Measurements from ENCODE around the gene CYB5D1. TPM values are rescaled to one million over a fixed set of nuclear protein-coding genes. Genes with fewer than 3 reads are reported as not detected.

The CYB5D1 gene
- total and polyA plus RNA-seq, 2 experiments from 2014 or later = 12.2 to 14.1 TPM

DNA sequence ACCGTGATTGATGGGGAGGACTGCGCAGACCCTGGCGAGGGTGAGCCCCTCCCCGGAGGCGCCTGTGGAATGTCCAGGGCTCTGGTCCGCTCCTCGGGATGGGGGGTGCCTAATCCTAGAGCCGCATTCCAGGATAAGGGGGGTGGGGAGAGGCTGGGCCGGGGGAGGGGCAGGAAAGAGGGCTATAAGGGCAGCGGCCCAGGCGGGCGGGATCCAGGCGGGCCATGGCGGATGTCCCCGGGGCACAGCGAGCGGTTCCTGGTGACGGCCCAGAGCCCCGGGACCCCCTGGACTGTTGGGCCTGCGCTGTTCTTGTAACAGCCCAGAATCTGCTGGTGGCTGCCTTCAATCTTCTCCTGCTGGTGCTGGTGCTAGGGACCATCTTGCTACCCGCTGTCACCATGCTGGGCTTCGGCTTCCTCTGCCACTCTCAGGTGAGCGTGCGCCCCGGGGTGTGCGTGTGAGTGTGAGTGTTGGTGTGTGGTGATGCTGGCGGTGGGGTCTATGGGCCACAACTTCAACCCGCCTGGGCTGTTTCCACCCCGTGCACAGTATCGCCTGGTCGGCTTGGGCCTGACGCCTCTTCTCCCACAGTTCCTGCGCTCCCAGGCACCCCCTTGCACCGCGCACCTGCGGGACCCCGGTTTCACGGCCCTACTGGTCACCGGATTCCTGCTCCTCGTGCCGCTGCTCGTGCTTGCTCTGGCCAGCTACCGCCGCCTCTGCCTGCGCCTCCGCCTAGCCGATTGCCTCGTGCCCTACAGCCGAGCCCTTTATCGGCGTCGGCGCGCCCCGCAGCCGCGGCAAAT lies 2.7 kb upstream of the CYB5D1 start, which contains the start of gene TMEM88:
Gene TMEM88, plus strand, starts transcription at position 216 of the 809 bp plus-strand sequence. Its CDS starts 9 bp downstream, at position 225.
- Histone ChIP-seq H3K36me3 (replicated peaks; ENCODE audit: insufficient read depth, low read depth) (no peaks in the 10 kb centered on the region), H2AFZ (no peak within 1 kb of the TSS), H3K4me2 (peak within 1 kb of the TSS; percentile 93), H3K4me3 (no peak within 1 kb of the TSS), H3K9me3 (ENCODE audit: low read depth) (no peaks in the 10 kb centered on the region), H3K9me2 (replicated peaks; ENCODE audit: insufficient read depth) (no peaks in the 10 kb centered on the region), H3K79me2 (peaks cover 43% of the 10 kb centered on the region), H4K20me1 (ENCODE audit: insufficient read depth, poor library complexity, severe bottlenecking) (peaks cover 31% of the 10 kb centered on the region), H3K27ac (peak within 1 kb of the TSS; percentile 91), H3K27me3 (no peaks in the 10 kb centered on the region), H3K4me1 (ENCODE audit: insufficient read depth) (peaks cover 34% of the 10 kb centered on the region)
- 45% methylated on average over 48 of the region's 57 CpGs for WGBS (ENCODE audit: low lambda C conversion rate, missing lambda C conversion rate)
- DNase-seq (ENCODE audit: low spot score) = peak; percentile 46
- TF ChIP-seq, protein P1, sequence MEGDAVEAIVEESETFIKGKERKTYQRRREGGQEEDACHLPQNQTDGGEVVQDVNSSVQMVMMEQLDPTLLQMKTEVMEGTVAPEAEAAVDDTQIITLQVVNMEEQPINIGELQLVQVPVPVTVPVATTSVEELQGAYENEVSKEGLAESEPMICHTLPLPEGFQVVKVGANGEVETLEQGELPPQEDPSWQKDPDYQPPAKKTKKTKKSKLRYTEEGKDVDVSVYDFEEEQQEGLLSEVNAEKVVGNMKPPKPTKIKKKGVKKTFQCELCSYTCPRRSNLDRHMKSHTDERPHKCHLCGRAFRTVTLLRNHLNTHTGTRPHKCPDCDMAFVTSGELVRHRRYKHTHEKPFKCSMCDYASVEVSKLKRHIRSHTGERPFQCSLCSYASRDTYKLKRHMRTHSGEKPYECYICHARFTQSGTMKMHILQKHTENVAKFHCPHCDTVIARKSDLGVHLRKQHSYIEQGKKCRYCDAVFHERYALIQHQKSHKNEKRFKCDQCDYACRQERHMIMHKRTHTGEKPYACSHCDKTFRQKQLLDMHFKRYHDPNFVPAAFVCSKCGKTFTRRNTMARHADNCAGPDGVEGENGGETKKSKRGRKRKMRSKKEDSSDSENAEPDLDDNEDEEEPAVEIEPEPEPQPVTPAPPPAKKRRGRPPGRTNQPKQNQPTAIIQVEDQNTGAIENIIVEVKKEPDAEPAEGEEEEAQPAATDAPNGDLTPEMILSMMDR (IDR thresholded peaks at IDR 0.05; ENCODE audit: poor library complexity) = no peak
- no peak for TF ChIP-seq EZH2 (IDR thresholded peaks at IDR 0.05; ENCODE audit: borderline replicate concordance)
- TF ChIP-seq EZH2phosphoT487 (IDR thresholded peaks at IDR 0.05; ENCODE audit: low read depth, severe bottlenecking, unreplicated experiment) = no peak

DNA sequence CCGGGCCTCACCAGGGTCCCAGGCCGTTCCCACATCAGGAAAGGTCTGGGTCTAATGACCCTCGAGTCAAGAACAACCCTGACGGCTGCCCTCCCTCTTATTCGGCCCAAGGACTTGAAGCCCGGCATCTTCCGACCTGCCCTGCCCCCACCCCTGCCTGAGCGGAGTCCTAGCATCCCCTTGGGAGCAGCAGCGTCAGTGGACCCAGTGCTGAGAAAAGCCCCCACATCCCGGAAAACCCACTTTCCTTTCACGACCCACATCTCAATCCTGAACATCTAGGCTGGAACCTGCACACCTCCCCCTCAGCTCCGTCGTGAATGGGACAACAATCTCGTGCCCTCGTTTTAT lies 2.2 kb upstream of the CYB5D1 start:
- no peak for DNase-seq (ENCODE audit: low spot score)
- peaks cover 40% of the 10 kb centered on the region for H3K79me2 ChIP-seq
- peak overlapping the region; percentile 93 for H3K4me2 ChIP-seq
- no peaks in the 10 kb centered on the region for H3K36me3 ChIP-seq (replicated peaks; ENCODE audit: insufficient read depth, low read depth)
- H3K9me2 ChIP-seq (replicated peaks; ENCODE audit: insufficient read depth) = no peaks in the 10 kb centered on the region
- H3K4me1 ChIP-seq (ENCODE audit: insufficient read depth) = peaks cover 34% of the 10 kb centered on the region
- no peak overlapping the region for H3K4me3 ChIP-seq
- H3K9me3 ChIP-seq (ENCODE audit: low read depth) = no peaks in the 10 kb centered on the region
- H4K20me1 ChIP-seq (ENCODE audit: insufficient read depth, poor library complexity, severe bottlenecking) = peaks cover 25% of the 10 kb centered on the region
- H2AFZ ChIP-seq = no peak overlapping the region
- H3K27ac ChIP-seq = peak overlapping the region; percentile 91
- TF ChIP-seq, protein P1 (IDR thresholded peaks at IDR 0.05; ENCODE audit: poor library complexity) = no peak
- TF ChIP-seq EZH2phosphoT487 (IDR thresholded peaks at IDR 0.05; ENCODE audit: low read depth, severe bottlenecking, unreplicated experiment) (no peak), EZH2 (IDR thresholded peaks at IDR 0.05; ENCODE audit: borderline replicate concordance) (no peak)
- 22% methylated on average over 15 of the region's 15 CpGs for WGBS (ENCODE audit: low lambda C conversion rate, missing lambda C conversion rate)
- no peaks in the 10 kb centered on the region for H3K27me3 ChIP-seq

DNA sequence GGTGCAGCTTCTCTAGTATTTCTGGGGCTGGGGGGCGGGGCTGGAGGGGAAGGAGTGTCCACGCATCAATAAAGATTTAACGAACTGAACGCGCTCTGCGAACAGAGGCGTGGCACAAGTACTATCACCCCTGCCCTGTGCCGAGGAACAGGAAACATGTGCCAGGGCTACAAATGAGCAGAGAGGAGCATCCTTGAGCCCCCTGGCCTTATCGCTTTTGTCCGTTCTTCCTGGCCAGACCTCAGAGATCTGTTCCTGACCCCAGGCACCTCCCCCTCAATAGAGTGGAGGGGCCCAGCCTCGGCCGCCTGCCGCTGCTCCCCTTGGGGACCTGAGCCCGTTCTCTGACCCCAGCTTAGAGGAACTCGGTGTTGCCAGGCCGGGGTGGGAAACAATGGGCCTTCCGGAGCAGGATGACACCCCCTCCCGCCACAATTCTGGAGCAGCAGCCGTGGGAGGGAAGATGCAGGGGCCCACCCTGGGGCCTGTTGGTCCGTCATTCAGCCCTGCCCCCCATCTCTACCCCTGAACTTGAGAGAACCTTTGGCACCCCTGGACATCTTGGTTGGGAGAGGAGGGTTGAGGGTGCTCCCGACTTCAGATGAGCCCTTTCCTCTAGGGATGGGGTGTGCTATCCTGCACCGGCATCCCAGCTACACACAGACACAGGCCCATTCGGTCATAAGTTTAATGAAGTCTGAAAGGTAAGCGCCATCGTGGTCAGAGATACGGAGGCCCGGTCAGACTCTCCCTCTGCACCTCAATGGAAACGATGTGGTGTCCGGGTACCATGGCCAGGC lies 1.6 kb upstream of the CYB5D1 start:
- Histone ChIP-seq H3K79me2 (peaks cover 44% of the 10 kb centered on the region), H3K9me2 (replicated peaks; ENCODE audit: insufficient read depth) (no peaks in the 10 kb centered on the region), H3K36me3 (replicated peaks; ENCODE audit: insufficient read depth, low read depth) (no peaks in the 10 kb centered on the region), H3K4me2 (peak overlapping the region; percentile 93), H3K27ac (peak overlapping the region; percentile 91), H2AFZ (no peak overlapping the region), H3K9me3 (ENCODE audit: low read depth) (no peaks in the 10 kb centered on the region), H4K20me1 (ENCODE audit: insufficient read depth, poor library complexity, severe bottlenecking) (peaks cover 20% of the 10 kb centered on the region), H3K4me3 (peak overlapping the region; percentile 42), H3K27me3 (no peaks in the 10 kb centered on the region), H3K4me1 (ENCODE audit: insufficient read depth) (peaks cover 34% of the 10 kb centered on the region)
- TF ChIP-seq EZH2phosphoT487 (IDR thresholded peaks at IDR 0.05; ENCODE audit: low read depth, severe bottlenecking, unreplicated experiment) (no peak), EZH2 (IDR thresholded peaks at IDR 0.05; ENCODE audit: borderline replicate concordance) (no peak)
- TF ChIP-seq, protein P1 (IDR thresholded peaks at IDR 0.05; ENCODE audit: poor library complexity) = no peak
- 17% methylated on average over 29 of the region's 29 CpGs for WGBS (ENCODE audit: low lambda C conversion rate, missing lambda C conversion rate)
- DNase-seq (ENCODE audit: low spot score) = peak; percentile 65
